Neural cell (in vitro differentiated cells): ENCODE measurements around the gene FAM98C.

Experiments used
- CTCF ChIP-seq: fragments of 450-650 bp; IDR thresholded peaks from 2 replicates; pipeline ENCODE4 v1.5.1; 2014; ENCODE audit warnings: antibody characterized with exemption, mild to moderate bottlenecking, moderate library complexity; ENCODE audit not compliant: poor library complexity, severe bottlenecking
- EP300 ChIP-seq: fragments of 450-650 bp; conservative IDR thresholded peaks from 2 replicates; pipeline ENCODE4 v1.6.1; 2014; ENCODE audit warnings: antibody characterized with exemption, mild to moderate bottlenecking, moderate library complexity; ENCODE audit not compliant: poor library complexity, severe bottlenecking
- EZH2 ChIP-seq: fragments of 200-600, 300-800 bp; shearing (Covaris generic), sonication (generic); IDR thresholded peaks from 2 replicates; pipeline ENCODE4 v1.6.1; 2014; ENCODE audit warnings: antibody characterized with exemption, low read length, borderline replicate concordance, mild to moderate bottlenecking; ENCODE audit not compliant: insufficient read depth, poor library complexity, severe bottlenecking
- POLR2AphosphoS5 ChIP-seq: IDR thresholded peaks from 2 replicates; pipeline ENCODE4 v1.6.1; 2012
- RAD21 ChIP-seq: fragments of 450-650 bp; conservative IDR thresholded peaks from 2 replicates; pipeline ENCODE4 v1.6.1; 2014; ENCODE audit warnings: antibody characterized with exemption, mild to moderate bottlenecking, moderate library complexity
- REST ChIP-seq: IDR thresholded peaks from 2 replicates; pipeline ENCODE4 v1.6.1; 2012; ENCODE audit warnings: borderline replicate concordance
- TAF1 ChIP-seq: IDR thresholded peaks from 2 replicates; pipeline ENCODE4 v1.6.1; 2012; ENCODE audit warnings: low read depth

GRCh38 chr19:38374332-38375097, 28.4 kb upstream of the FAM98C start, which contains the start of gene PSMD8:
- peak; percentile 74 for TF ChIP-seq CTCF
- TF ChIP-seq RAD21, result peak; percentile 42
- TF ChIP-seq EP300, result peak; percentile 97
- no peak for TF ChIP-seq EZH2
- TF ChIP-seq REST, result peak; percentile 97
- TF ChIP-seq POLR2AphosphoS5, result peak; percentile 97
- peak; percentile 99 for TF ChIP-seq TAF1
